Esophagus squamous epithelium (tissue), 4 donors: Measurements from ENCODE around the gene TIMM44.

ENCODE experiments used
- POLR2A ChIP-seq, 4 donors: fragments of 450-650 bp; IDR thresholded peaks; one replicate each; pipeline ENCODE4 v1.6.1; 2017; ENCODE audit warnings: antibody characterized with exemption in 4 of 4, mild to moderate bottlenecking in 4 of 4, moderate library complexity in 3 of 4
- TF ChIP-seq, protein P1 (sequence below), 6 experiments: fragments of 450-650 bp in 4 of 6; fragments of 200-600 bp in 2 of 6; sonication (generic) in 2 of 6; IDR thresholded peaks; one replicate each; pipeline ENCODE4 v1.5.1; 2016 to 2019; ENCODE audit warnings: antibody characterized with exemption in 6 of 6, mild to moderate bottlenecking in 4 of 6, moderate library complexity in 4 of 6

DNA sequence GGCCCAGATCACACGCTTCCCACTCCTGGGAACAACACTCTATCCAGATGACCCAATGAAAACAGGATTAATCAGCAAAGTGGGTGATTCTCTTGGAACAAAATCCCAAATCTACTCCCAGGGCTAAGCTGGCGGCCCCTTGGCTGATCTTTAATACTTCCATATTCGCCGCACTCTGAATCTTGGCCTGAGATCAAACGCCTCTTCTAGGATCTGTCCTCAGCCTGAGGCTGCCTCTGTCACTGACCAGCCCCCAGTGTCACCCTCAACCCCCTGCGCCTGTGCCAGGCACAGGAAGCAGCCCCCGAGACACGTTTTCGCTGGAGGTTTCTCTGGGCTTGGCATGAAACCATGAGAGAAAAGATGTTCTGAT is 15.1 kb downstream of the TIMM44 start:
- TF ChIP-seq, protein P1, sequence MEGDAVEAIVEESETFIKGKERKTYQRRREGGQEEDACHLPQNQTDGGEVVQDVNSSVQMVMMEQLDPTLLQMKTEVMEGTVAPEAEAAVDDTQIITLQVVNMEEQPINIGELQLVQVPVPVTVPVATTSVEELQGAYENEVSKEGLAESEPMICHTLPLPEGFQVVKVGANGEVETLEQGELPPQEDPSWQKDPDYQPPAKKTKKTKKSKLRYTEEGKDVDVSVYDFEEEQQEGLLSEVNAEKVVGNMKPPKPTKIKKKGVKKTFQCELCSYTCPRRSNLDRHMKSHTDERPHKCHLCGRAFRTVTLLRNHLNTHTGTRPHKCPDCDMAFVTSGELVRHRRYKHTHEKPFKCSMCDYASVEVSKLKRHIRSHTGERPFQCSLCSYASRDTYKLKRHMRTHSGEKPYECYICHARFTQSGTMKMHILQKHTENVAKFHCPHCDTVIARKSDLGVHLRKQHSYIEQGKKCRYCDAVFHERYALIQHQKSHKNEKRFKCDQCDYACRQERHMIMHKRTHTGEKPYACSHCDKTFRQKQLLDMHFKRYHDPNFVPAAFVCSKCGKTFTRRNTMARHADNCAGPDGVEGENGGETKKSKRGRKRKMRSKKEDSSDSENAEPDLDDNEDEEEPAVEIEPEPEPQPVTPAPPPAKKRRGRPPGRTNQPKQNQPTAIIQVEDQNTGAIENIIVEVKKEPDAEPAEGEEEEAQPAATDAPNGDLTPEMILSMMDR (IDR thresholded peaks at IDR 0.05): no peak
- no peak for TF ChIP-seq POLR2A (IDR thresholded peaks at IDR 0.05)
